H9 (cell line): ENCODE measurements around the gene INSC. TPM values are rescaled to one million over a fixed set of nuclear protein-coding genes. Genes with fewer than 3 reads are reported as not detected.

Experiments
- DNase-seq: peaks from one replicate; pipeline ENCODE4 v3.0.0-alpha.2; 2017
- H2AFZ ChIP-seq: one replicate; pipeline ENCODE4 v1.6.1; 2013; ENCODE audit warnings: mild to moderate bottlenecking, low read length, control low read depth, moderate library complexity
- H2AK5ac ChIP-seq: 2 replicates; pipeline ENCODE4 v1.6.1; 2013; ENCODE audit warnings: low read length, control low read depth, mixed read lengths; ENCODE audit not compliant: insufficient read length
- H2BK120ac ChIP-seq: one replicate; pipeline ENCODE4 v1.6.1; 2013; ENCODE audit warnings: low read depth, mild to moderate bottlenecking, low read length, control low read depth, inconsistent platforms; ENCODE audit not compliant: poor library complexity, severe bottlenecking
- H2BK12ac ChIP-seq: 2 replicates; pipeline ENCODE4 v1.6.1; 2013; ENCODE audit warnings: low read length, control low read depth, mixed read lengths, low read depth; ENCODE audit not compliant: insufficient read length
- H2BK15ac ChIP-seq: 2 replicates; pipeline ENCODE4 v1.6.1; 2013; ENCODE audit warnings: low read depth, low read length, control low read depth
- H2BK20ac ChIP-seq: one replicate; pipeline ENCODE4 v1.6.1; 2013; ENCODE audit warnings: low read depth, mild to moderate bottlenecking, low read length, control low read depth, inconsistent platforms; ENCODE audit not compliant: poor library complexity, severe bottlenecking
- H2BK5ac ChIP-seq: 2 replicates; pipeline ENCODE4 v1.6.1; 2013; ENCODE audit warnings: low read length, control low read depth, mixed read lengths; ENCODE audit not compliant: insufficient read length
- H3K14ac ChIP-seq: 2 replicates; pipeline ENCODE4 v1.6.1; 2013; ENCODE audit warnings: low read length, control low read depth; ENCODE audit not compliant: insufficient read depth
- H3K18ac ChIP-seq: 2 replicates; pipeline ENCODE4 v1.6.1; 2013; ENCODE audit warnings: low read depth, mild to moderate bottlenecking, mixed read lengths, low read length, control low read depth; ENCODE audit not compliant: insufficient read length
- H3K23ac ChIP-seq: 2 replicates; pipeline ENCODE4 v1.6.1; 2013; ENCODE audit warnings: low read length, control low read depth, mixed read lengths, low read depth; ENCODE audit not compliant: insufficient read length
- H3K23me2 ChIP-seq: 2 replicates; pipeline ENCODE4 v1.6.1; 2013; ENCODE audit warnings: low read depth, mild to moderate bottlenecking, mixed read lengths, low read length, control low read depth; ENCODE audit not compliant: insufficient read length, poor library complexity, severe bottlenecking
- H3K27ac ChIP-seq: 2 replicates; pipeline ENCODE4 v1.5.1; 2013; ENCODE audit warnings: low read length, control low read depth, mixed read lengths, low read depth; ENCODE audit not compliant: insufficient read length
- H3K27me3 ChIP-seq: 2 replicates; pipeline ENCODE4 v1.6.1; 2013; ENCODE audit warnings: low read length, control low read depth, inconsistent platforms; ENCODE audit not compliant: insufficient read depth
- H3K4ac ChIP-seq: 2 replicates; pipeline ENCODE4 v1.6.1; 2013; ENCODE audit warnings: low read depth, mild to moderate bottlenecking, control low read depth, inconsistent platforms, low read length, moderate library complexity
- H3K4me1 ChIP-seq: 2 replicates; pipeline ENCODE4 v1.6.1; 2013; ENCODE audit warnings: low read length, control low read depth, inconsistent platforms; ENCODE audit not compliant: insufficient read depth
- H3K4me2 ChIP-seq: 2 replicates; pipeline ENCODE4 v1.6.1; 2013; ENCODE audit warnings: low read length, control low read depth, mixed read lengths; ENCODE audit not compliant: insufficient read length, insufficient read depth
- H3K56ac ChIP-seq: 2 replicates; pipeline ENCODE4 v1.6.1; 2013; ENCODE audit warnings: low read depth, mild to moderate bottlenecking, mixed read lengths, low read length, control low read depth; ENCODE audit not compliant: insufficient read length
- H3K79me1 ChIP-seq: 2 replicates; pipeline ENCODE4 v1.6.1; 2013; ENCODE audit warnings: low read depth, mild to moderate bottlenecking, moderate library complexity, low read length, control low read depth, inconsistent platforms; ENCODE audit not compliant: insufficient read depth, poor library complexity, severe bottlenecking
- H3K79me2 ChIP-seq: 2 replicates; pipeline ENCODE4 v1.6.1; 2013; ENCODE audit warnings: low read length, control low read depth, inconsistent platforms; ENCODE audit not compliant: insufficient read depth
- H3K9ac ChIP-seq: 2 replicates; pipeline ENCODE4 v1.6.1; 2013; ENCODE audit warnings: low read length, control low read depth, mixed read lengths; ENCODE audit not compliant: insufficient read length; ENCODE audit errors: extremely low read depth
- H3K9me3 ChIP-seq: one replicate; pipeline ENCODE4 v1.6.1; 2013; ENCODE audit warnings: low read depth, low read length, inconsistent platforms; ENCODE audit not compliant: control insufficient read depth
- H3T11ph ChIP-seq: one replicate; pipeline ENCODE4 v1.6.1; 2013; ENCODE audit warnings: mild to moderate bottlenecking, low read length, control low read depth, inconsistent platforms
- H4K20me1 ChIP-seq: one replicate; pipeline ENCODE4 v1.6.1; 2013; ENCODE audit not compliant: control insufficient read depth, insufficient read length, insufficient read depth
- H4K5ac ChIP-seq: 2 replicates; pipeline ENCODE4 v1.6.1; 2013; ENCODE audit warnings: low read depth, mild to moderate bottlenecking, mixed read lengths, low read length, control low read depth; ENCODE audit not compliant: insufficient read length
- H4K8ac ChIP-seq: replicated peaks from 2 replicates; pipeline ENCODE4 v1.6.1; 2013; ENCODE audit warnings: low read length, control low read depth, mixed read lengths, low read depth; ENCODE audit not compliant: insufficient read length
- H4K91ac ChIP-seq: 2 replicates; pipeline ENCODE4 v1.6.1; 2013; ENCODE audit warnings: low read depth, mild to moderate bottlenecking, moderate library complexity, mixed read lengths, low read length, control low read depth; ENCODE audit not compliant: insufficient read length
- H3K27ac Mint-ChIP-seq, 3 experiments: 2 replicates in 2 of 3; 3 replicates in 1 of 3; pipeline ENCODE4 v1.8.0; 2020 to 2021; ENCODE audit warnings: mixed read lengths in 3 of 3, mild to moderate bottlenecking in 1 of 3, moderate library complexity in 1 of 3
- H3K27me3 Mint-ChIP-seq: 2 replicates; pipeline ENCODE4 v1.8.0; 2021; ENCODE audit warnings: low read depth, mild to moderate bottlenecking, moderate library complexity, mixed read lengths
- H3K36me3 Mint-ChIP-seq, 3 experiments: 2 replicates in 2 of 3; 3 replicates in 1 of 3; pipeline ENCODE4 v1.8.0; 2020 to 2021; ENCODE audit warnings: low read depth in 3 of 3, mixed read lengths in 3 of 3; ENCODE audit not compliant: insufficient read depth in 1 of 3
- H3K4me1 Mint-ChIP-seq, 2 experiments: 2 replicates each; pipeline ENCODE4 v1.8.0; 2020; ENCODE audit warnings: mixed read lengths in 2 of 2
- H3K4me3 Mint-ChIP-seq, 2 experiments: 2 replicates in 1 of 2; 3 replicates in 1 of 2; pipeline ENCODE4 v1.8.0; 2020 to 2021; ENCODE audit warnings: mild to moderate bottlenecking in 2 of 2, mixed read lengths in 2 of 2, moderate library complexity in 1 of 2
- H3K9me3 Mint-ChIP-seq, 2 experiments: 2 replicates in 1 of 2; 3 replicates in 1 of 2; pipeline ENCODE4 v1.8.0; 2020; ENCODE audit warnings: mild to moderate bottlenecking in 2 of 2, mixed read lengths in 2 of 2, moderate library complexity in 1 of 2
- WGBS: extraction: QIAGEN DNeasy Blood & Tissue Kit; methylation state at CpG from one replicate; pipeline ENCODE4 v1.1.7; 2013; ENCODE audit warnings: missing lambda C conversion rate, low lambda C conversion rate, mixed read lengths; ENCODE audit not compliant: insufficient read length; ENCODE audit errors: extremely low coverage; 5-methylcytosine and 5-hydroxymethylcytosine counted together
- total RNA-seq: library from RNA; stranded (reverse); gene quantifications from 2 replicates; pipeline ENCODE4 v1.2.1, GENCODE V29; 2021
- TF ChIP-seq, protein P1 (sequence below): fragments of 200-600 bp; sonication (generic); conservative IDR thresholded peaks from 3 replicates; pipeline ENCODE4 v1.8.0; 2021; ENCODE audit warnings: antibody characterized with exemption, mild to moderate bottlenecking

INSC gene
- total RNA-seq, 1 experiment from 2014 or later = not detected

DNA sequence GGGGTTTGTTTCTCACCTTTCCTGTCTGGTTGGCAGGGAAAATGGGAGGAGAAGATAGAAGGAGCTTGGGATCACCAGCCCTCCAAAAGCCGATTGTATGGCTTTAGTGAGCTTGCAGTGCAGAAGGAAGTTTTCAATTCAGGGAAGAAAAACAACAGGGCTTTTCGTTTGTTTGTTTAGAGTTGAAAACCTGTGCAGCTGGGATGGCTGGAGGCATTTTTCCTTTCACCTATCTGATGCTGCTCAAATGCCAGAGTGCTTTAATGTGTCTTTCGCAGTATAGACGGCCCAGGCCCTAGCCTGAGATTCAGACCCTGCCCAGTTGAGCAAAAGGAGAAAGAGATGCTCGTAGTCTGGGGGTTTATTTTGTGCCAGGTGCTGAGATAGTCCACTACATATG is 87.9 kb downstream of the INSC start:
- H3K79me2 ChIP-seq = no peaks in the 10 kb centered on the region
- DNase-seq = no peak
- H3K79me1 ChIP-seq = no peaks in the 10 kb centered on the region
- Mint-ChIP-seq H3K27me3 (peaks cover 6% of the 10 kb centered on the region), H3K4me1 (no peaks in the 10 kb centered on the region), H3K27ac (no peak overlapping the region), H3K9me3 (no peaks in the 10 kb centered on the region), H3K4me3 (no peak overlapping the region), H3K36me3 (no peaks in the 10 kb centered on the region)
- no peak overlapping the region for H2AFZ ChIP-seq
- no peaks in the 10 kb centered on the region for H3K4me1 ChIP-seq
- H3T11ph ChIP-seq = no peak overlapping the region
- H2BK20ac ChIP-seq = no peak overlapping the region
- no peak overlapping the region for H3K27ac ChIP-seq
- no peak overlapping the region for H3K18ac ChIP-seq
- no peaks in the 10 kb centered on the region for H3K27me3 ChIP-seq
- no peak overlapping the region for H2BK15ac ChIP-seq
- WGBS = no CpG with 5 or more reads among the region's 5 CpGs
- TF ChIP-seq, protein P1, sequence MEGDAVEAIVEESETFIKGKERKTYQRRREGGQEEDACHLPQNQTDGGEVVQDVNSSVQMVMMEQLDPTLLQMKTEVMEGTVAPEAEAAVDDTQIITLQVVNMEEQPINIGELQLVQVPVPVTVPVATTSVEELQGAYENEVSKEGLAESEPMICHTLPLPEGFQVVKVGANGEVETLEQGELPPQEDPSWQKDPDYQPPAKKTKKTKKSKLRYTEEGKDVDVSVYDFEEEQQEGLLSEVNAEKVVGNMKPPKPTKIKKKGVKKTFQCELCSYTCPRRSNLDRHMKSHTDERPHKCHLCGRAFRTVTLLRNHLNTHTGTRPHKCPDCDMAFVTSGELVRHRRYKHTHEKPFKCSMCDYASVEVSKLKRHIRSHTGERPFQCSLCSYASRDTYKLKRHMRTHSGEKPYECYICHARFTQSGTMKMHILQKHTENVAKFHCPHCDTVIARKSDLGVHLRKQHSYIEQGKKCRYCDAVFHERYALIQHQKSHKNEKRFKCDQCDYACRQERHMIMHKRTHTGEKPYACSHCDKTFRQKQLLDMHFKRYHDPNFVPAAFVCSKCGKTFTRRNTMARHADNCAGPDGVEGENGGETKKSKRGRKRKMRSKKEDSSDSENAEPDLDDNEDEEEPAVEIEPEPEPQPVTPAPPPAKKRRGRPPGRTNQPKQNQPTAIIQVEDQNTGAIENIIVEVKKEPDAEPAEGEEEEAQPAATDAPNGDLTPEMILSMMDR = no peak
- no peak overlapping the region for H3K56ac ChIP-seq
- no peak overlapping the region for H3K4ac ChIP-seq
- no peak overlapping the region for H3K9ac ChIP-seq
- H2BK12ac ChIP-seq = no peak overlapping the region
- H3K23me2 ChIP-seq = no peaks in the 10 kb centered on the region
- no peak overlapping the region for H4K8ac ChIP-seq
- H3K9me3 ChIP-seq = no peaks in the 10 kb centered on the region
- no peak overlapping the region for H3K14ac ChIP-seq
- H3K4me2 ChIP-seq = no peak overlapping the region
- H4K5ac ChIP-seq = no peak overlapping the region
- H4K91ac ChIP-seq = no peak overlapping the region
- no peak overlapping the region for H2AK5ac ChIP-seq
- H2BK120ac ChIP-seq = no peak overlapping the region
- H4K20me1 ChIP-seq = no peaks in the 10 kb centered on the region
- no peak overlapping the region for H3K23ac ChIP-seq
- no peak overlapping the region for H2BK5ac ChIP-seq
